GM21723 (cell line): ENCODE data around the gene NFYA.
"Not testable (repeated sequence)": the region's sequence is repeated elsewhere in the genome, so short reads cannot be mapped to it uniquely, and the experiment has no call there.

Experiments used
- ATAC-seq: cut with Tn5 transposase; IDR thresholded peaks from one replicate; pipeline ENCODE4 v1.9.1; 2021; ENCODE audit warnings: mild to moderate bottlenecking, moderate library complexity; ENCODE audit not compliant: unreplicated experiment

The NFYA gene

DNA sequence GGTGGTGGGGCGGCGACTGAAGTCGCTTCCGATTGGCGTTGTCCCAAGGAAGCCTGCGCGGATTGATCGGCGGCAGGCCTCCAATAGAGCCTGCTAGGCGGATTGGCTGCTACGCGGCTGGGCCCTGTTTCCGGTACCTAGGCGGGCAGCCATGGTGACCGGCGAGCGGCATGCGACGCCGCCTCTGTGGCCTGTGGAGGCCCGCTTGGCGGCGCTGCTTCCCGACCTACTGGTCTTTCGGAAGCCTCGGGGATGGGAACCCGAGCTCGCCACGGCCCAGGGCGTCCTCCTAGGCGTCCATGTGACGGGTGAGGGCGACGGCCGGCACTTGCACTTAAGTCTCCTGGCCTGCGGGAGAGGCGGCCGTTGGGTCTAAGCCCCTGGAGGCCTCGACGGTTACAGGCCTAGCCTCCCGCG lies 28.1 kb downstream of the NFYA start:
- ATAC-seq, result no peak

DNA sequence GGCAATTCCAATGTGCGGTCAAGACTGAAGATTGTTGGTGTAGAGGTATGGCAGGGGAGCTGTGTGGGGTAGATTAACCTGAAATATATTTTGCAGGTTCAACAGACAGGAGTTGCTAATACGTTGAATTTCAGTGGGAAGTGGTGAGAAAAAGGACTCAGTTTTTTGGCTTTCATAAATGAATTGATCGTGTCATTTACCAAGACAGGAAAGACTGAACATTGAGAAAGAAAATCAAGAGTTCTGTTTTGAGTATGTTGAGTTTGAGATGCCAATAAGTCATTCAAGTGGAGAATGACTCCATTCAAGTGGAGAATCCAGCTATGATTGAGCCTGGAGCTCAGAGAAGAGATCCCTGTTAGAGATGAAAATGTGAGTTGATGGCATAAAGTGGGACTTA lies 31.1 kb downstream of the NFYA start:
- ATAC-seq, result no peak

DNA sequence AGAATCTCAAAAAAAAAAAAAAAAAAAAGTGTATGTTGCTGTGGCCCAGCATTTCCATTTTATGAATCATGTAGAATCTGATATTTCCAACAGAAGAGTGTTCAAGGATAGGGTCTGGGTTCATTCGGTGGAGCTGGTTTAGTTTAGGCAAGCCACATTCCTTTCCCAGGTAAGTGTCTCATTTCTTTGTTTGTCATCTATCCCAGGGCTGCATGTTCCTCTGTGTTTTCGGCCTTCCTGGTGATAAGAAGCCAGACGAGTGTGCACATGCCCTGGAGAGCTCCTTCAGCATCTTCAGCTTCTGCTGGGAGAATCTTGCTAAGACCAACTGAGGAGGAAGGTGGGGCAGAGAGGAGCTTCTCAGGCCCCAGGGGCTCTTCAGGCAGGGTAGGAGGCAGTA lies 38.2 kb downstream of the NFYA start:
- no peak for ATAC-seq

DNA sequence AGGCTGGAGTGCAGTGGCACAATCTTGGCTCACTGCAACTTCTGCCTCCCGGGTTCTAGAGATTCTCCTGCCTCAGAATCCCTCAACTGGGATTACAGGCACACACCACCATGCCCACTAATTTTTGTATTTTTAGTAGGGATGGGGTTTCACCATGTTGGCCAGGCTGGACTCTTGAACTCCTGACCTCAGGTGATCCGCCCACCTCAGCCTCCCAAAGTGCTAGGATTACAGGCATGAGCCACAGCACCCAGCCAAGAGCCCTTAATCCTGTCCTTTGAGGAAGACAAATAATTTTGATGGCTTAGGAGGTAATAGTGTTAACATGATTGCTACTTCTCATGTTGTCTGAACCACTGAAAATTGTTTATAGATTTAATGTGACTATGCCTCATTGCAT lies 42.3 kb downstream of the NFYA start:
- ATAC-seq, result not testable (repeated sequence)

DNA sequence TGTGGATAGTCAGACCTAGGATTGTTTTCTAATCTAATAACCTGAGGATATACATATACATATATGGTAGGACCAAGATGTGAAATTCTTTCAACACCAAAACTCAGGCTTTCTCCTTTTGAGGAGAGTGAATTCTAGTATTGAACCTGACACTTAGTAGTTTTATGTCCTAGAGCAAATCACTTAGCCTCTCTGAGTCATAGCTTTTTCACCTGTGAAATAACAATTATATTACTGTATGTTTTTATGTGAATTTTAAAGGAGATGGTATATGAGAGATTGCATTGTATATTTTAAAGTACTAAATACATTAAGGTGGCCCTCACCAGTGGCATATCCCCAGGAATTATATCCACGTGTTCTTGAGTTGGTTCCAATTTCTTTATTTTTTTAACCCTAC lies 46.7 kb downstream of the NFYA start:
- no peak for ATAC-seq

DNA sequence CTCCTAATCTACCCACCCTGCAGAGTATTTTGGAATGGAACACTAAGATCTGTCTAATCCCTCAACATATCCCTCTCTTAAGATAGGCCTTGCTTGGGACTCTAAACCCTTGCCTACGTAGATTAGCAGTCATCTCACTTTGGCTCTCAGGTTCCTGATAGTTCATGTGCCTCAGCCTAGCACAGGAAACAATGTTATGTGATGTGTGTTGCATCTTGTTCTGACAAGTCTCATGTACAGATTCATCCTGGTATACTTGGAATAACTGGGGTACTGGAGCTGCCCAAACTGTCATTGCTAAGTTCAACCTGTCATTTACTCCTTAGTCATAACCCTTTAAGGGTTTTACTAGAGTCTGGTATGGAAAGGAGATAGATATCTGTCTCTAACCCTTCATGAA lies 47.3 kb downstream of the NFYA start:
- ATAC-seq, result no peak

DNA sequence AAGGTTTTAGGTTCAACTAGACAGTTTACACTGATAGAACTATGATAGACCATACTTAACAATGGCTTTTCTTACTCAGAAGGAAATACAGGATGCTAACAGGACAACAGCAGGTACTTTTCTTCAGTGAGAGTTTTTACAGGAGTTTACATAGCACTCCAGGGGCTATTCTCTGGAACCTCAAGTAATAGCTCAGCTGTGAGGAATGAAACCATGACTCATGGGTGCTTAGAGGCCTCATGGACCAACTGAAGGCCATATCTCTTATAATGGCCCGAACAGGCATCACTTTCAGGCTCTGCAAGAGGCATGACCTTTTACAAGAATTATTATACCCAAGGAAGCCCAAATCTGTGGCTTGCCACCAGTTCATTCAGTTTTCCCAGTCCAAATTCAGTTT lies 49.6 kb downstream of the NFYA start:
- no peak for ATAC-seq

DNA sequence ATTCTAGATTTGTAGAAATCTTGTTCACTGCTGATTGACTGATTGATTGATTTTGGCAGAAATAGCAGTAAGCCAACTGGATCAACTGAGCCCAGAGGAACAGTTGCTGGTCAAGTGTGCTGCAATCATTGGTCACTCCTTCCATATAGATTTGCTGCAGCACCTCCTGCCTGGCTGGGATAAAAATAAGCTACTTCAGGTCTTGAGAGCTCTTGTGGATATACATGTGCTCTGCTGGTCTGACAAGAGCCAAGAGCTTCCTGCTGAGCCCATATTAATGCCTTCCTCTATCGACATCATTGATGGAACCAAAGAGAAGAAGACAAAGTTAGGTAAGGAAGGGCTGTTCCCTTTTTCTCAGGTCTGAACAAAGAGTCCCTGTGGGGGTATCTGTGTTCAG lies 50.1 kb downstream of the NFYA start:
- no peak for ATAC-seq

DNA sequence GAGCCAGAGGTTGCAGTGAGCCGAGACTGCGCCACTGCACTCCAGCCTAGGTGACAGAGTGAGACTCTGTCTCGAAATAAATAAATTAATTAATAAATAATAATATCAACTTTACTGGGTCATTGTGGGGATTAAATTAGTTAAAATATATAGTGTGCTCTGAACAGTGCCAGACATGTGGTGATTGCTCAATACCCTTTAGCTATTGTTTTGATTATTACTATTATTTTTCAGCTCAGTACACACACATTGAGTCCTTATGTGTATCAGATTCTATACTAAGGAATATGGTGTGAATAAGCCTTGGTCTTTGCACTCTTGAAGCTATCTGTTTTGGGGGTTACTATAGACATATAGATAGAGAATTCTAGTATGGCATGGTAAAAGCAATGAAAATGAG lies 52.5 kb downstream of the NFYA start:
- ATAC-seq, result no peak

DNA sequence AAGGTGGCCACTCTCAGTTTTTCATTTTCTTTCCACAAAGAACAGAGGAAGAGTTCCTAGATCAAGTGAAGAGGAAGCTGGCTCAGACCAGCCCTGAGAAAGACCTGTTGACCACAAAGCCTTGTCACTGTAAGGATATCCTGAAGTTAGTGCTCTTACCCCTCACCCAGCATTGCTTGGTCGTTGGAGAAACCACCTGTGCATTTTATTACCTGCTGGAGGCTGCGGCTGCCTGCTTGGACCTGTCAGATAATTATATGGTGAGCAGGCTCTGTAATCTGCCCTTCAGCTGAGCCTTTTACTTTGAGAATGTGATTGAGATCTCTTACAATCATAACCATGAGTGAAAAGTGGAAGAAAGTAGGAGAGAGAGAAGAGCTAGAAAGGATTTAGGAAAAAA lies 59.5 kb downstream of the NFYA start:
- no peak for ATAC-seq

DNA sequence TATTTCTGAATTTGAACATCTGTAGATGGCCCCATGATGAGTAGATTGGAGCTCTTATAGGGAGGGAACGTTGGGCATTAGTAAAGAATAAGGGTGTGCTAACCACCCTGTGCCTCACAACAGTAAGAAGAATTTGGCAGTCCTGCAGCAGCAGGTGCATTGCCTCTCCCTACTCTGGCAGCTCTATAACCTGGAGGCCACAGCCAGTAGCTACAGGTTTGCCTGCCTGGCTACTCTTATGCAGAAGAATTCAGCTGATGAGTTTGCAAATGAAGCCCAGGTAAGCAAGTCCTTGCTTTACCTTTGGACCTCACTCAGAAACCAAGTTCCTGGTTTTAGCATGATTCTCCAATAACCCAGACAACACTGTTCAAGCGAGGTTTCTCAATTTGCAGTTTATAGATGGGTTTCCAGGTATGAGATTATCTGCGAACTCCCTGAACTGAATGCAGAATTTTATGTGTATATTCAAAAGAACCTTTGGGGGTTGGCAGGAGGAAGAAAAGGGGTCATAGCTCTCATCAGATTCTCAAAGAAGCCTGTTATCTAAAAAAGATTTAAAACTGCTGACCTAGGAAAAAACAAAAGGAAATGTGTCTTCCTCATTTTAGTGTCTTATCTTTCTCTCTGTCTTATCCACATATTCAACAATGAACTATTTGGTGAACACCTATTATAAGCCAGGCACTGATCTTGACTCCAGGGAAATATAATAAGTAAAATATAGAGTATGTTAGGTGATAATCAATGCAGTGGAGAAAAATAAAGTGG lies 62.5 kb downstream of the NFYA start:
- ATAC-seq, result no peak

DNA sequence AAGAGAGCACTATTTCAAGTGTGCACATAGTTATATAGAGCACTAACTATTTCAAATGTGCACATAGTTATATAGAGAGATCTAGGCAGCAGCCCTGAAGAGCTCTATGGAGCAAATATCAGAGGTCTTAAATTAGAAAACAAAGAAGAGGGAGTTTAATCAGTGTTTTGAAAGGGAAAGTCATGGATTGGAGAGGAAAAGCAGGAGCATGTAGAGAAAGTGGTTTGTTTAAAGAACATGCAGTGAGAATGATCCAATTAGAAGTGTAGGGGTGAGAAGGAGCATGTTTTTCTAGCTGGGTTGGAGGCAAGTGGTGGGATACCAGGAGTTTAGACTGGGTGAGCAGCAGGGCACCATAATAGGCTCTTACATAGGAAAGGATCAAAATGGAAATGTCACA lies 64.1 kb downstream of the NFYA start:
- no peak for ATAC-seq

DNA sequence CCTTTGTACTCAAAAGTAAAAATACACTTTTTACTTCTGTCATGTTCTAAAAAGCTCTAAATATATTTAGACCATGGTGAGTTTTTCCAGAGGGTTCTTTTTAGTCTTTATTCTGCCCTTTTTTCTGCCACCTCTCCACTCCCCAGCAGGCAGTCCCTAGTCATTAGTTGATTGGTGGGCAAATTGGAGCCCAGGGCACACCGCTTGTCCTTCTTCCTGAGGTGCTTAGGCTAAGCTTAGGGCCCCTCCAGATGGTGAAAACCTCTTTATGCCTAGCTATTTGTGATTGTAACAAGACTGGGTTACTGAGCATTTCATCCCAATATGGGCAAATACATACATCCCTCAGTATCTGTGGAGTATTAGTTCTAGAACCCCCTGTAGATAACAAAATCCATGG lies 75.1 kb downstream of the NFYA start:
- ATAC-seq, result no peak
